Adrenal gland (tissue), 5 donors: Measurements from ENCODE around the gene NOP53.

Experiments
- POLR2A ChIP-seq, 2 donors: fragments of 450-650 bp; IDR thresholded peaks; one replicate each; pipeline ENCODE4 v1.6.1; 2017; ENCODE audit warnings: antibody characterized with exemption in 2 of 2, mild to moderate bottlenecking in 2 of 2, moderate library complexity in 1 of 2
- TF ChIP-seq, protein P1 (sequence below), 6 experiments: fragments of 450-650 bp in 4 of 6; fragments of 200-600 bp in 2 of 6; sonication (generic) in 1 of 6; IDR thresholded peaks; 1 replicate in 5 of 6; 2 replicates in 1 of 6; pipeline versions ENCODE4 v1.5.1 to v1.8.0; 2016 to 2021; ENCODE audit warnings: antibody characterized with exemption in 6 of 6, mild to moderate bottlenecking in 2 of 6, moderate library complexity in 1 of 6
- donor health status: DM: no; HTN: no; CAD: no.

DNA sequence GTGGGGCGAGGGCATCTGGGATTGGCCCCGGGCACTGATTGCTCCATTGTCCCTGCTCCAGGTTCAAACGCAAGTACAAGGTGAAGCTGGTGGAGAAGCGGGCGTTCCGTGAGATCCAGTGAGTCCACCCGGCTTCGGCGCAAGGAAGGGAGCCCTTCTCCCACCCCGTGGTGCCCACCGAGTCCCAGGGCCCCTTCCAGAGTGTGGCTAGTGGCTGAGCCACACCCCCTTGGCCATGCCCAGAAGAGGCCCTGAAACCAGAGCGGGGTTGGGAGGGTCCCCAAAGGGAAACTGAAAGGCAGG, 11.2 kb downstream of the NOP53 start:
- TF ChIP-seq, protein P1, sequence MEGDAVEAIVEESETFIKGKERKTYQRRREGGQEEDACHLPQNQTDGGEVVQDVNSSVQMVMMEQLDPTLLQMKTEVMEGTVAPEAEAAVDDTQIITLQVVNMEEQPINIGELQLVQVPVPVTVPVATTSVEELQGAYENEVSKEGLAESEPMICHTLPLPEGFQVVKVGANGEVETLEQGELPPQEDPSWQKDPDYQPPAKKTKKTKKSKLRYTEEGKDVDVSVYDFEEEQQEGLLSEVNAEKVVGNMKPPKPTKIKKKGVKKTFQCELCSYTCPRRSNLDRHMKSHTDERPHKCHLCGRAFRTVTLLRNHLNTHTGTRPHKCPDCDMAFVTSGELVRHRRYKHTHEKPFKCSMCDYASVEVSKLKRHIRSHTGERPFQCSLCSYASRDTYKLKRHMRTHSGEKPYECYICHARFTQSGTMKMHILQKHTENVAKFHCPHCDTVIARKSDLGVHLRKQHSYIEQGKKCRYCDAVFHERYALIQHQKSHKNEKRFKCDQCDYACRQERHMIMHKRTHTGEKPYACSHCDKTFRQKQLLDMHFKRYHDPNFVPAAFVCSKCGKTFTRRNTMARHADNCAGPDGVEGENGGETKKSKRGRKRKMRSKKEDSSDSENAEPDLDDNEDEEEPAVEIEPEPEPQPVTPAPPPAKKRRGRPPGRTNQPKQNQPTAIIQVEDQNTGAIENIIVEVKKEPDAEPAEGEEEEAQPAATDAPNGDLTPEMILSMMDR (IDR thresholded peaks at IDR 0.05), result no peak
- TF ChIP-seq POLR2A (IDR thresholded peaks at IDR 0.05), result no peak
